CD4-positive, alpha-beta T cell treated with Interleukin-15 for 4 hours (primary cell): Measurements from ENCODE around the gene NOXO1.

Experiments
- DNase-seq: peaks from one replicate; pipeline ENCODE4 v3.0.0-alpha.2; 2020; ENCODE audit warnings: low spot score

Gene NOXO1

DNA sequence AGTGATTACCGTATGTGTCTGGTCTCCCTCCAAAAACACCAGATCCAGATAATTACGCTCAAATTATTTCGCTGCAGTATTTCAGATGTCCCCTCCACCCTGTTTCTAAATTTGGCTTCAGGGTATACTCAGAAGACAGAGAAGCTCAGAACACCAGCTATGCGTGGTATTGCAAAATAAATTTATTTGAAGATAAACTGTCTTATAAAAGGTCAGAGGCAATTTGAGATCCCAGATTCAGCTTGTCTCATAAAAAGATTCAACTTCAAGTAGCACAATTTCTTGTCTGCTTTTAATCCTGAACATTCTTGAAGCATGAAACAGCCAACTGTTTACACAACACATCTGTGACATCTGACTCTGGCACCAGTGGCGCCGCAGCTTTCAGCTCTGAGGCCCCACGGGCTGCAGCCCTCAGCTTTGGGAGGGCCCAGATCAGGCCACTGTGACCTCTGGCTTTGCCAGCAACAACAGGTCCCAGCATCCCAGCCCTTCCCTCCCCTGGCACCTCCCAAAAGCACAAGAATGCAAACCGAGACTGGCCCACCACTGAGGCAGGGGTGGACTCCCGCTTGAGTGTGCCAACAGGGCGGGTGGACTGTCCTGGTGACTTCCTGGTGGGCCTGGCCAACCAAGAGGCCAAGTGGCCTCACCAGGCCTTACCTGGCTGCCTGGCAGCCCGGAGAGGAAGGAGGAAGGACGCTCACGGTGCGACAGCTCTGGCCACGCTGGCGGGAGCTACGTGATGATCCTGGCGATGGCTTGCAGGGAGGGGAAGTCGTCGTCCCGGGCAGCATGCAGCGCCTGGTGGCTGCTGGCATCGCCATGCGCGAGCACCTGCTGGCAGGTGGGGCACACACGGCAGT lies 16.5 kb upstream of the NOXO1 start:
- no peak for DNase-seq

DNA sequence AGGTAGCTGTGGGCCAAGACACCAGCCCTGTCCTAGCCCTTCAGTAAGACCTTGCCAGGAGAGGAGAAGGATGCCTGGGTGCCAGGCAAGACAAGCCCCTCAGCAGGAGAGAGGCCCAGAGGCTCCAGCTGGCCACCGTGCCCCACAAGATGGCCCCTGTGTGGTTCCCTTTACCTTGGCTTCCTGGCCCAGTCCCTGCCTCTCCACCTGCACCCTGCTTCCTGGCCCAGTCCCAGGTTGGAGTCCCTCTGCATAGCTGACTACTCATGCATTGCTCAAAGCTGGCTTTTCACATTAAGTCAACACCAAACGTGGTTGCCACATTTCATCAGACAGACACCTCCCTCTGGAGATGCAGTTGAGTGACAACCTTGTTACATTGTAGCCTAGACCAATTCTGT lies 12.5 kb upstream of the NOXO1 start:
- DNase-seq: no peak

DNA sequence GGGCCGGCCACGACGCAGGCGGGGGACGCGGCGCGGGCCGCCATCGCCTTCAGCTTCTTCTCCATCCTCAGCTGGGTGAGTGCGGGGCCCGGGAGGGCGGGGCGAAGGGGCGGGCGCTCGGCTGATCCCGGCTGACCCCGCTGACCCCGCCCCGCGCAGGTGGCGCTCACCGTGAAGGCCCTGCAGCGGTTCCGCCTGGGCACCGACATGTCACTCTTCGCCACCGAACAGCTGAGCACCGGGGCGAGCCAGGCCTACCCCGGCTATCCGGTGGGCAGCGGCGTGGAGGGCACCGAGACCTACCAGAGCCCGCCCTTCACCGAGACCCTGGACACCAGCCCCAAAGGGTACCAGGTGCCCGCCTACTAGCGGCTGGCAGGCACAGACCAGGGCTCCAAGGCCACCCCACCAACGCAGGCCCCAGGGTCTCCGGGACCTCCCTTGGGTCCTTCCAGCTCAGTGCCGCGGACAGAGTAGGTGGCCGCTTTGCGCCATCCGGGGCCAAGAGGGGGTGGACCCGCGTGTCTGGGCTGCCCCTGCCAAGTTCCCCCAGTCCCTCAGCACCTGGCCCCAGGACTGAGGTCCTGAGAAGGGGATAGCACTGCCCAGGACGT lies 11.5 kb upstream of the NOXO1 start:
- DNase-seq: no peak

DNA sequence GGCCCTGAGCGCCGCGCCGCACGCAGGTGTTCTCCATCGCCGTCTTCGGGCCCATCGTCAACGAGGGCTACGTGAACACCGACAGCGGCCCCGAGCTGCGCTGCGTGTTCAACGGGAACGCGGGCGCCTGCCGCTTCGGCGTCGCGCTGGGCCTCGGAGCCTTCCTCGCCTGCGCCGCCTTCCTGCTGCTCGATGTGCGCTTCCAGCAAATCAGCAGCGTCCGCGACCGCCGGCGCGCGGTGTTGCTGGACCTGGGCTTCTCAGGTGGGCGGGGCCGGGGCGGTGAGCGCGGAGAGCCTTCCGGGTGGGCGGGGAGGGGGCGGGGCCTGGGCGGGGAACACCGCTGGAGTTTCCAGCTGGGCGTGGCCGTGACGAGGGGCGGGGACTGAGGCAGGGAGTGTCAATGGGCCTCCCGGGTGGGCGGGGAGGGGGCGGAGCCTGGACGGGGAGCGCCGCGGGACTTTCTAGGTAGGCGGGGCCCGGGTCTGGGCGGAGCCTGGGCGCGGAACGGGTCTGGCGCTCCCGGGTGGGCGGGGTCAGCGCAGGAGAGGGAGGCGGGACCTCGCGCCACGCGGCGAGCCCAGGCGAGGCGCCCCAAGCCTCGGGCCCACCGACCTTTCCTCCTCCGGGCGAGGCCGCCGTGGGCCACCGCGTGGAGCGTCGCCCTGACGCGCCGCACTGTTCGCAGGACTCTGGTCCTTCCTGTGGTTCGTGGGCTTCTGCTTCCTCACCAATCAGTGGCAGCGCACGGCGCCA lies 10.9 kb upstream of the NOXO1 start:
- DNase-seq: peak; percentile 98

DNA sequence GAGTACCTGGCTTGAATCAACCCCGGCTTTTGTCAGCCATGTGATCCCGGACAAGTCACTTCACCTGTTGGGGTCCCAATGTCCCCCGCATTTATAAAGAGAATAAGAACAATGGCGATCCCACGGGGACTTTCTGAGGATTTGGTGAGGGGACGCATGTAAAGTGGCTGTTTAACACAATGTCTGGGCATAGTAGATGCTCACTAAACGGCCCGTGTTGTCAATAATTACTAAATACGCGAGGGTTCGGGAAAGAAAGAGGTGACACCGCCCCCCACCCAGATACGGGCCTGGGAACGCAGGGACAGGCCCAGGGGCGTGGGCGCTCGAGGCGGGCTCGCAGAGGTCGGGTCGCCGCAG lies 10.3 kb upstream of the NOXO1 start:
- DNase-seq: no peak

DNA sequence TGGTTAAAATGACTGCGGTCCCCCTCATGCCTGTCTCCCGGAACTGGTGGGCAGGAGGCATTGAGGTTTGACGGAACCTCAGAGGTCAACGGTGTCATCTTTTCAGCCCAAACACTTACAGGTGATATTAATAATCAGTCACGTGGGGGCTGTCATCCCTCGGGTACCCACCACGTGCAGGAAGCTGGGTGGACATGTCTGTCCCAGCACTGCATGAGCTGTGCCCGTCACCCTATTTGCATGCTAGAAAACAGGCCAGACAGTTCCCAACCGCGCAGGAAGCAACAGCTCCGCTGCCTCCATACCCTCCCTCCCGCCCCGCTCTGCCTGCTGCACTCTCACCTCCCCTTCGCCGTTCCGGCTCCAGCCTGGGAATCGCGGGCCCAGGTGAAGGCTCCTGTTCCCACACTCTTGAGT lies 9.9 kb upstream of the NOXO1 start:
- peak; percentile 55 for DNase-seq

DNA sequence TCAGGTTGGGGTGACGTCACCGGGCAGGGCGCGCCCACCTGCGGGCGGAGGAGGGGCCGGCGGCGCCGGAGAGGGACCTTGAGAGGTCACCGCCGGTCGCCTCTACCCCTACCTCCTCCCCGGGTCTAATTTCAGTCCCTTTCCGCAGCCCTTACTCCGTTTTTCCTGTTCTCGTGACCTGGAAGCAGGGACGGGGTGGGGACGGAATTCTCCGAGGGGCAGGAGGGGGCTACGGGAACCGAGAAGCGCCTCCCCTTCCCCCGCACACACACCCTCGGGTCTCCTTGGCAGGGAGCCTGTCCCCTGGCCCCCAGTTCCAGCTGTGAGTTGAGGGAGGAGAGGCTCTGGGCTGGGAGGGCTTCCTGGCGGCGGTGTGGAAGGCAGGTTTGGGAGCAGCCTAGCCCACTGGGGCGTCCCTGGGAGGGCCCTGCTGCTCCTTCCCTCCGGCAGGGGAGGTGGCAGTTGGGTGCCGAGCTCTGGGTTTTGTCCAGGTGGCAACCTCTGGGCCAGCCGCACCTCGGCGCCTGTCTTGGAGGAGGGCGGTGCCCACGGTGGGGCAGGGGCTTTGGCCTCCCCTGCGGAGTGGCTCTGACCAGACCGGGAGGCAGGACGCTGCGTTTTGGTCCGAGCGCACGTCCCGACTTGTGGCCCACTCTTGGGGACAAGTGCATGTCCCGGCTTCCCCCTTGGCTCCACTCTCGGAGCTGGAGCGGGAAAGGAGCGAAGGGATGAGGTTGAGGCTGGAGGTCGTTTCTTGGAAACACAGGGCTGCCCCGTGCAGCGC lies 9.3 kb upstream of the NOXO1 start:
- no peak for DNase-seq

DNA sequence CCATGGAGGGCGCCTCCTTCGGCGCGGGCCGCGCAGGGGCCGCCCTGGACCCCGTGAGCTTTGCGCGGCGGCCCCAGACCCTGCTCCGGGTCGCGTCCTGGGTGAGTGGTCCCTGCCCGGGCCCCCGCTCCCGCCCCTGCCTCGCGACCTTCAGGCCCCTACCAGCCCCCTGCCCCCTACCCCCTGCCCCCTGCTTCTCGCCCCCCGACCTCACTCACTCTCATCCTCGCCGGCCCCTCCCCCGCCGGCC lies 8.8 kb upstream of the NOXO1 start:
- DNase-seq: no peak

DNA sequence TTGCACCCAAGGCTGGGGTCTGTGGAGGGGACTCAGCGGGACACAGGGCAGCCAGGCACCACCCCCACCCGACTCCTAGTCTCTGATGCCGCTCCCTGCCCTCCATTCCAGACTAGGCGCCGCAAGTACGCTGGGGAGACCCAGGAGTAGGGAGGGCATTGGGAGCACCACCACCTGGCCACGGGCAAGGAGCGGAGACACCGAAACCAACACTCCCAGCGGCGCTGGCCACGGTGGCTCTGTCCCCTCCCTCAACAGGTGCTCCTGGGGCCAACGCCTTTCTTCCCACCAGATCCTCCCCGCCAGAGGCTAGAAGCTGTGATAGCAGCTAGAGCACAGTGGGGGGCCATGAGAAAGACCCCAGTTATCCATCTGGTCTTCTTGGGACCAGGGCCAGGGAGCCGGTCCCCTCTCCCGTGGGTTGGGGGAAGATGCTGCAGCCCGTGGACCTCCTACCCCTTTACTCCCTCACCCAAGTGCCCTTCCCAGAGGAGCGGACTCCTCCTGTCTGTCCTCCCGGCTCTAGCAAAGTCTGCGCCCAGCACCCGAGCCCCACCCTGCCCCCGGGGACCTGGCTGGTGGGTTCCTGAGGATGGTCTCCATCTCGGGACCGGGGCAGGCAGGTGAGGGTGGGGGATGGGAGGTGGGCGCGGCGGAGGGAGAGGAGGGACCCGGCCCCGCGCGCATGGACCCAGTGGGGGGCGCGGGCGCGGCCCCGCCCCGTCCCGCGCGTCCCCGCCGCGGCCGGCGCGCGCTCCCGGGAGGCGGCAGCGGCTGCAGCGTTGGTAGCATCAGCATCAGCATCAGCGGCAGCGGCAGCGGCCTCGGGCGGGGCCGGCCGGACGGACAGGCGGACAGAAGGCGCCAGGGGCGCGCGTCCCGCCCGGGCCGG lies 8.2 kb upstream of the NOXO1 start, which contains the start of gene SYNGR3:
SYNGR3 (plus strand) TSS at position 762 of the 892 bp plus-strand sequence. CDS start 133 bp downstream, outside the sequence.
- DNase-seq: no peak

DNA sequence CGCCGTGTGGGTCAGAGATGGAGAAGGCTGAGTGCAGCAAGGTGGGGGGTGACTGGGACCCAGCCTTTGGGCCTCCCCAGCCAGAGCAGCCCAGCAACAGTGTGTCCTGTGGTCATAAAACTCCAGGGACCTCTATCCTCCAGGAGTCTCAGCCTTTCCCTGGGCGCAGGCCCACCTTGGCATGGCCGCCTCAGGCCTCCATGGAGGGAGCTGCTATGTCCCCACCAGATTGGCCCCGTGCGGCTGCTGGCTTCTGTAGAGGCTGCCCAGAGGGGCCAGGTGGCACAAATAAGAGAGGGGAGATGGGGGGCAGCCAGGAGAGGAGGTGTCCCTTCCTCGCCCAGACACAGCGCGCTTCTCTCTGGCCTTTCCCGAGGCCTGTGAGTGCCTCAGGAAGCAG lies 5.9 kb upstream of the NOXO1 start:
- DNase-seq: no peak

DNA sequence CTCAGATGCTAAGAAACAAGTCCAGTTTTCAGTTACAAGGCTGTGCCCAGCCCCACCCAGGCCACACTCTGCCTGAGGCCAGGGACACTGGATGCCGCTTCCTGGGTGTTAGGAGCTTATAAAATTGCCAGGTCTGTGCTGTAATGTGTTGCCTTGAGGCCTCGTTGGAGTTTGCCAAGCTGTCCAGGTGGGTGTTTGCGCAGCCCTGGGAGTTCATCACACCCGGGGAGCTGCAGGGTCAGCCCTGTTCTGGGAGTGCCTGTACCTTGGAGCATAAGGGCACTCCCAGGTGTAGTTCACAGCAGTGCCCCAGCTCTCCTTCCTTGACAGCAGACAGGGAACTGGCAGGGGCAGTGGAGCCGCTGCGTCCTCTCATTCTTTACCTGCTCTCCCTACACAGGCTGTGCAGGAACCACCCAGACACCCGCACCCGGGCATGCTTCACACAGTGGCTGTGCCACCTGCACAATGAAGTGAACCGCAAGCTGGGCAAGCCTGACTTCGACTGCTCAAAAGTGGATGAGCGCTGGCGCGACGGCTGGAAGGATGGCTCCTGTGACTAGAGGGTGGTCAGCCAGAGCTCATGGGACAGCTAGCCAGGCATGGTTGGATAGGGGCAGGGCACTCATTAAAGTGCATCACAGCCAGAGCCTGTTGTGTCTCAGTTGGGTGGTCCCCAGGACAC lies 4.3 kb upstream of the NOXO1 start:
- no peak for DNase-seq

DNA sequence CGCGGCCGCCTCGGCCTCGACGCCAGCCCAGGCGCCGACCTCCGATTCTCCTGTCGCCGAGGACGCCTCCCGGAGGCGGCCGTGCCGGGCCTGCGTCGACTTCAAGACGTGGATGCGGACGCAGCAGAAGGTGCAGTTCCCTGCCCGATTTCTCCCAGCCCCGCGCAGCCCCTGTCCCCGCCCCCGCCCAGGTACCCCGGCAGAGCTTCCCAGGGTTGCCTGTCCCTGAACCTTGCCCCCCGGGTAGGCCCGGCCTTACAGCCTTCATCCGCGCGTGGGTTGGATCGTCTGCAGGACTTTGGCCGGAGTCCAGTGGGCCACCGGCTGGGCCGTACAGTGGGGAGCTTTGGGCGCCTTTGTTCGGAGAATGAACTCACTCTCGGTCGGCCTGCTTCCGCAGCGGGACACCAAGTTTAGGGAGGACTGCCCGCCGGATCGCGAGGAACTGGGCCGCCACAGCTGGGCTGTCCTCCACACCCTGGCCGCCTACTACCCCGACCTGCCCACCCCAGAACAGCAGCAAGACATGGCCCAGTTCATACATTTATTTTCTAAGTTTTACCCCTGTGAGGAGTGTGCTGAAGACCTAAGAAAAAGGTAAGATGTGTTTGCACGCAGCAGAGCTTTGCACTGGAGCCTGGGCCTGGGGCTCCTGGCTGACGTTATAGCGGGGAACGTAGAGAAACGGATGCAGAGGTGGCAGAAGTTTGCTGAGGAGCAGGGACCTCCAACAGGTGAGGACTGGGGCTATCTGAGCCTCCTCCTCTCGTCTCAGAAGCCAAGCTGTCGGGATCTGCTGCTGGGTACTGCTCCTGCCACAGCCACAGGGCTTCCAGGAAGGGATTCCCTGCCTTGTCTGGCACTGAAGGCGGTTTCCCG lies 3.3 kb upstream of the NOXO1 start:
- no peak for DNase-seq

DNA sequence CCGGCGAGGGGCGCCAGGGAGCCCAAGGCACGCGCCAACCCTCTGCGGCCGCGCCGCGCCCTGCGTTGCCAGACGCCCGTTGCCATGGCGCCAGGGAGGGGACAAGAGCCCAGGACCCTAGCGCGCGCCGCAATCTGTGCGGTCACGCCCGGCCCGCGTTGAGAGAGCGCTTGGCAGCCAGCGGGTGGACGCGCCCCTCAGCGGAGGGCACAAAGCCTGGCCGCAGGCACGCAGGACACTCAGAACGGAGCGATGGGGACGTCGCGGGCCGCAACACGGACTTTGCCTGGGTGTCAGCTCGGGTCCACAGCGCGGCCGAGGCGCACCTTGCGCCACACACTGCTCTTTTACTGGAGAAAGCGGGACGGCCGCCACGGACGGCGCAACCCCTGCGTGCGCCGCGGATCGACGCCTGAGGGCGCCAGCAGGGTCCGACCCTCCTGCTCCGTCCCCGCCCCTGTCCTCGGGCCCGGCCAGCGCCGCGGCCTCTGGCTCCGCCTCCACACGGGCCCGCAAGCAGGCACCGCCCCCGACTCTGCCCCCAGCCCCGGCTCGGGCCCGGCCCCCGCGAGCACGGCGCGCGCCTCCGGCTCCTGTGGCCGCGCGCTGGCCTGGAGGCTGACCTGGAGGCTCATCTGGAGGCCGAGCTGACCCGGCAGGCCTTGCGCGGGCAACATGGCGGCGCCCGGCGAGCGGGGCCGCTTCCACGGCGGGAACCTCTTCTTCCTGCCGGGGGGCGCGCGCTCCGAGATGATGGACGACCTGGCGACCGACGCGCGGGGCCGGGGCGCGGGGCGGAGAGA lies 2.5 kb upstream of the NOXO1 start, which contains the start of gene GFER:
GFER (plus strand) TSS at position 650 of the 803 bp plus-strand sequence; CDS start at position 676, 26 bp downstream.
- DNase-seq: peak; percentile 74

DNA sequence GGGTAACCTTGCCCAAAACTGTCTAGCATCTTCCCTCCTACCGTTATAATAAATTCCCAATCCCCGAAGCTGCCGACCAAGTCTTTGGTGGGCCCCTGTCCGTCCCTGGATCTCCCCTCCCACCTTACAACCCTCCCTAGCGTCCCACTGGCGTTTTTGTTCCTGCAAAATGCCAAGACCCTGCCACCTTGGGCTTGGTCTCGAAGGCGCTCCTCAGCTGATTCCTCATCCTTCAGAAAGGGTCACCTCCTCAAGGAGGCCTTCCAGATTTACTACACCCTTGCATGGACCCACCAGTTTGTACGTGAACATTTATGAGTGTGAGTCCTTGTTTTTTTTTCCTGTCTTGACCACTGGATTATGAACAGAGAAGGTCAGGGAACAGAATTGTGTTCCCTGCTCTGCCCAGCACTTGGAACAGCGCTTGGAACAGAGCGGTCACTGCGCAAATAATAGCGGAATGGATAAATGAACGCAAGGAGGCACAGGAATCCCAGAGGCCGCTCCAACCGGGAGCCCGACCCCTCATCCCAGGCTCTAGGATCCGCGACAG lies 1.8 kb upstream of the NOXO1 start:
- DNase-seq: no peak

DNA sequence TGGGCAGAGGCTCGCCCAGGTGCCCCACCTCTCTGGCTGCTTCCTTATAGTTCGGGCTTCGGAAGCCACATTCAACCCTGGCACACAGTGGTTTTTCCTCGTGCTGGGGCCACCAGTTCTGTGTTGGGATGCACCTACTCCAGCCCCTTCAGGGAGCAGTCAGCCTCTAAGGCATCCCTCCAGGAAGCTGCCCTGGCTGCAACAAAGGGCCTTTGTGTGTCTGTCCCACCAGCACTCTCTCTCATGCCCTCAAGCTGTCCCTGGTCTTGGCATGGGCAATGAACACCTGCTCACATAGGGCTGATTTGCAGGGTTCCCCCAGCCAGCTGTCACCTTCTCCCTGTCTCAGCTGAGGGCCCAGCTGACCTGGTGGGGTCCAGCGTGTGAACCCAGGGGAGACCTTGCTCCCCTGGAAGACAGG lies 754 bp upstream of the NOXO1 start:
- DNase-seq: no peak

DNA sequence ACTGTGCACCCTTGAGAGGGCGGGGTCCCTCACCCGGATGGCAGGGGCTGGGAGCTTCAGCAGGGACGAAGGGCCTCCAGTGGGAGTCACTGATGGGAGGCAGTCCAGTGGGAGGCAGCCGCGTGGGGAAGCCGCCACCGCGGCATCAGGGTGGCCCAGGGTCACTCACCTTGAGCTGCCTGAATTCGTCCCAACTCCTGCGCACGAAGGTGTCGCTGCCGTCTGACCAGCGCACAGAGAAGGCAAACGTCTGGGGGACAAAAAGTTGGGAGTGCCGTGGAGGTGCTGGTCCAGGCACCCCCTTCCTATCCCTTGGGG lies 540 bp downstream of the NOXO1 start:
- no peak for DNase-seq

DNA sequence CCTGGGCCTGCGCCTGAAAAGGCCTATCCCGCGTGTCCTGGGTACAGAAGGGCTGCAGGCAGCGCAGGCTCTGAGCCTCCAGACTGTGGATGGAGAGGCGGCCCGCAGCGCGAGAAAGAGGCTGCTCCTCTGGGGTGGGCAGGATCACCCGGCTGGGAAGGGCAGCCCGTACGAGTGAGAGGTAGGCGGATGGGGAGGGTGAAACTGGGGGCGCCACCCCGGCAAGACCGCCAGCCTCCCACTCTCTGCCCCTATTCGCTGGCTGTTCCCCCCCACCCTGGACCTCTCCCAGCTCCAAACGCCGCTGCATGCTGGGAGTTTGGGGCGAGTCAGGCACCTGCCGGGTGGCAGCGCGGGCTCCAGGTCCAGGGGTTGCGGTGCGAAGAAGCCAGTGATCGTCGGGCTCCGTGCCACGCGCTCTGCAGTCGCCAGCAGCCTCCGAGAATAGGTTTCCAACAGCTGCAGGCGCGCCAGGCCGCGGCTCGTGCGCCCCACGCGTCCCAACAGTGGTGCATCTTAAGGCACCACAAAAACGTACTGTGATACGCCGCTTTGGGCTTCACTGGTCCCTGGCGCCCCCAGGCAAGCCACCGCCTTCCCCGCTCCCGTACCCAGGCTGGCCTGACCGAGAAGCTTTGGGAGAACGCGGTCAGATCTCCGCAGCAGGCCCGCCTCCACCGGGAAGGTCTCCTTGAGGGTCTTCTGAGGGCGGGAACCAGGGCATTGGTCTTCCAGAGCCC lies 1.1 kb downstream of the NOXO1 start:
- no peak for DNase-seq
